Liver (tissue), 9 donors: Measurements from ENCODE around the gene KRTAP5-10. TPM values are rescaled to one million over a fixed set of nuclear protein-coding genes. Genes with fewer than 3 reads are reported as not detected.
"Not testable (repeated sequence)": the region's sequence is repeated elsewhere in the genome, so short reads cannot be mapped to it uniquely, and the experiment has no call there.

Experiments used
- DNase-seq: peaks from one replicate; pipeline ENCODE4 v3.0.0-alpha.2; 2017; ENCODE audit warnings: low spot score
- H3K27ac ChIP-seq, 2 donors: one replicate each; pipeline ENCODE4 v1.7.0; 2013; ENCODE audit warnings: inconsistent platforms in 2 of 2, low read length in 2 of 2, control low read depth in 1 of 2, low read depth in 1 of 2, mild to moderate bottlenecking in 1 of 2
- H3K27me3 ChIP-seq, 4 donors: one replicate each; pipeline versions ENCODE4 v1.6.1 to v1.7.0; 2013; ENCODE audit warnings: low read length in 3 of 4, inconsistent platforms in 1 of 4, mild to moderate bottlenecking in 1 of 4, moderate library complexity in 1 of 4; ENCODE audit not compliant: control insufficient read depth in 4 of 4, insufficient read depth in 4 of 4
- H3K36me3 ChIP-seq, 4 donors: one replicate each; pipeline versions ENCODE4 v1.6.1 to v1.7.0; 2013; ENCODE audit warnings: low read length in 3 of 4, mild to moderate bottlenecking in 3 of 4, low read depth in 1 of 4, moderate library complexity in 1 of 4; ENCODE audit not compliant: control insufficient read depth in 4 of 4, insufficient read depth in 3 of 4
- H3K4me1 ChIP-seq, 4 donors: one replicate each; pipeline versions ENCODE4 v1.6.1 to v1.7.0; 2013; ENCODE audit warnings: low read length in 3 of 4, mild to moderate bottlenecking in 3 of 4, moderate library complexity in 1 of 4; ENCODE audit not compliant: control insufficient read depth in 4 of 4, insufficient read depth in 4 of 4
- H3K4me3 ChIP-seq, 3 donors: one replicate each; pipeline versions ENCODE4 v1.6.1 to v1.7.0; 2013; ENCODE audit warnings: low read length in 3 of 3, control low read depth in 1 of 3, low read depth in 1 of 3, mild to moderate bottlenecking in 1 of 3
- H3K9ac ChIP-seq, 2 donors: one replicate each; pipeline ENCODE4 v1.7.0; 2013; ENCODE audit warnings: low read length in 2 of 2, mild to moderate bottlenecking in 2 of 2, moderate library complexity in 2 of 2, control low read depth in 1 of 2, low read depth in 1 of 2
- H3K9me3 ChIP-seq, 4 donors: one replicate each; pipeline versions ENCODE4 v1.6.1 to v1.7.0; 2013; ENCODE audit warnings: low read length in 3 of 4; ENCODE audit not compliant: control insufficient read depth in 4 of 4
- ATF3 ChIP-seq: IDR thresholded peaks from 2 replicates; pipeline ENCODE4 v1.6.1; 2016; ENCODE audit warnings: antibody characterized with exemption
- CTCF ChIP-seq: fragments of 150-350 bp; IDR thresholded peaks from 2 replicates; pipeline ENCODE4 v1.5.1; 2017; ENCODE audit warnings: improper control_type of control experiment, low read depth, low read length; ENCODE audit not compliant: missing input control
- EGR1 ChIP-seq, 2 donors: IDR thresholded peaks; 2 replicates each; pipeline ENCODE4 v1.6.1; 2016 to 2018; ENCODE audit warnings: antibody characterized with exemption in 2 of 2, low read depth in 2 of 2
- FOXA1 ChIP-seq: IDR thresholded peaks from 2 replicates; pipeline ENCODE4 v1.6.1; 2016; ENCODE audit warnings: antibody characterized with exemption
- FOXA2 ChIP-seq: IDR thresholded peaks from 2 replicates; pipeline ENCODE4 v1.6.1; 2016; ENCODE audit warnings: antibody characterized with exemption
- GABPA ChIP-seq, 2 donors: IDR thresholded peaks in 1 of 2; conservative IDR thresholded peaks in 1 of 2; 2 replicates each; pipeline ENCODE4 v1.6.1; 2016; ENCODE audit warnings: antibody characterized with exemption in 2 of 2, mild to moderate bottlenecking in 1 of 2, moderate library complexity in 1 of 2
- HNF4A ChIP-seq, 2 donors: conservative IDR thresholded peaks; 2 replicates each; pipeline ENCODE4 v1.6.1; 2016; ENCODE audit warnings: antibody characterized with exemption in 2 of 2, mild to moderate bottlenecking in 2 of 2
- HNF4G ChIP-seq: IDR thresholded peaks from 2 replicates; pipeline ENCODE4 v1.6.1; 2016; ENCODE audit warnings: antibody characterized with exemption
- JUND ChIP-seq, 2 donors: IDR thresholded peaks; 2 replicates each; pipeline ENCODE4 v1.6.1; 2016; ENCODE audit warnings: antibody characterized with exemption in 2 of 2
- MAX ChIP-seq: IDR thresholded peaks from 2 replicates; pipeline ENCODE4 v1.6.1; 2016; ENCODE audit warnings: antibody characterized with exemption
- NR2F2 ChIP-seq: IDR thresholded peaks from 2 replicates; pipeline ENCODE4 v1.6.1; 2016; ENCODE audit warnings: antibody characterized with exemption
- RAD21 ChIP-seq, 2 donors: IDR thresholded peaks; 2 replicates each; pipeline ENCODE4 v1.6.1; 2016; ENCODE audit warnings: antibody characterized with exemption in 2 of 2, mild to moderate bottlenecking in 2 of 2
- REST ChIP-seq: IDR thresholded peaks from 2 replicates; pipeline ENCODE4 v1.6.1; 2016; ENCODE audit warnings: antibody characterized with exemption, mild to moderate bottlenecking
- RXRA ChIP-seq, 2 donors: IDR thresholded peaks; 2 replicates each; pipeline ENCODE4 v1.6.1; 2017 to 2018; ENCODE audit warnings: antibody characterized with exemption in 2 of 2, mild to moderate bottlenecking in 1 of 2
- SP1 ChIP-seq: IDR thresholded peaks from 2 replicates; pipeline ENCODE4 v1.6.1; 2018; ENCODE audit warnings: antibody characterized with exemption, mild to moderate bottlenecking
- TAF1 ChIP-seq: conservative IDR thresholded peaks from 2 replicates; pipeline ENCODE4 v1.6.1; 2016; ENCODE audit warnings: antibody characterized with exemption, mild to moderate bottlenecking
- YY1 ChIP-seq: IDR thresholded peaks from 2 replicates; pipeline ENCODE4 v1.6.1; 2016; ENCODE audit warnings: antibody characterized with exemption, mild to moderate bottlenecking
- ZBTB33 ChIP-seq: IDR thresholded peaks from 2 replicates; pipeline ENCODE4 v1.6.1; 2016; ENCODE audit warnings: antibody characterized with exemption
- WGBS: extraction: QIAGEN DNeasy Blood & Tissue Kit; methylation state at CpG from one replicate; pipeline ENCODE4 v1.1.7; 2013; 5-methylcytosine and 5-hydroxymethylcytosine counted together
- polyA plus RNA-seq, 2 donors: library from polyadenylated mRNA; stranded (reverse) in 1 of 2; unstranded in 1 of 2; fragments of 200-250 nt in 1 of 2; fragments of >200 nt in 1 of 2; fragmentation: Nextera tagmentation in 1 of 2; extraction: Ambion mirVana in 1 of 2; gene quantifications; one replicate each; pipeline versions ENCODE4 v1.2.1 to v1.2.3, GENCODE V29; 2013 to 2015
- total RNA-seq, 2 donors: library from RNA; depleted of rRNA; stranded (reverse); fragments of >200 nt; gene quantifications; one replicate each; pipeline ENCODE4 v1.2.3, GENCODE V29; 2014
- donor health status: healthy.
- donor health status: healthy.
- donor health status: healthy.
- donor health status: healthy.
- donor health status: healthy.

The KRTAP5-10 gene
- total and polyA plus RNA-seq, 4 donors, result 0.14 TPM; not detected in 3

GRCh38 chr11:71540521-71541304, 24.6 kb upstream of the KRTAP5-10 start:
- H3K4me1 ChIP-seq, H3K27ac ChIP-seq, H3K9ac ChIP-seq, H3K36me3 ChIP-seq, H3K27me3 ChIP-seq, DNase-seq, H3K9me3 ChIP-seq, H3K4me3 ChIP-seq: not testable (repeated sequence)
- WGBS, result 91% methylated on average over 9 of the region's 9 CpGs

GRCh38 chr11:71542382-71542781, 23.0 kb upstream of the KRTAP5-10 start:
- DNase-seq, result no peak

More at GRCh38 chr11:71542382-71542781, 23.0 kb upstream of the KRTAP5-10 start:
- H3K4me1 ChIP-seq, result no peaks in the 10 kb centered on the region
- WGBS, result 94% methylated on average over 7 of the region's 7 CpGs
- H3K36me3 ChIP-seq, result no peaks in the 10 kb centered on the region
- no peak overlapping the region for H3K27ac ChIP-seq
- TF ChIP-seq REST (no peak), ATF3 (no peak), EGR1 (IDR thresholded peaks at IDR 0.05; ENCODE audit: low read depth in 2 of 2) (no peak), FOXA2 (no peak), GABPA (IDR thresholded peaks at IDR 0.05 in 1 of 2, conservative IDR thresholded peaks at IDR 0.05 in 1 of 2) (no peak), RAD21 (IDR thresholded peaks at IDR 0.05) (no peak), SP1 (no peak), CTCF (no peak), YY1 (no peak), FOXA1 (no peak), JUND (IDR thresholded peaks at IDR 0.05) (no peak), MAX (no peak), RXRA (IDR thresholded peaks at IDR 0.05) (no peak), NR2F2 (no peak), HNF4A (conservative IDR thresholded peaks at IDR 0.05) (no peak), HNF4G (no peak), ZBTB33 (no peak), TAF1 (no peak)
- H3K9ac ChIP-seq, result no peak overlapping the region
- no peaks in the 10 kb centered on the region for H3K27me3 ChIP-seq
- no peaks in the 10 kb centered on the region for H3K9me3 ChIP-seq
- H3K4me3 ChIP-seq, result no peak overlapping the region
